Measurements from ENCODE around the gene NCOA5. TPM values are rescaled to one million over a fixed set of nuclear protein-coding genes. Genes with fewer than 3 reads are reported as not detected.

The NCOA5 gene
- total and polyA plus RNA-seq, 10 of the 15 experiments (the other 5 are each of a cell fraction or from before 2014, with no cell fraction given) = 7.7 to 38.1 (median 30.1) TPM

DNA sequence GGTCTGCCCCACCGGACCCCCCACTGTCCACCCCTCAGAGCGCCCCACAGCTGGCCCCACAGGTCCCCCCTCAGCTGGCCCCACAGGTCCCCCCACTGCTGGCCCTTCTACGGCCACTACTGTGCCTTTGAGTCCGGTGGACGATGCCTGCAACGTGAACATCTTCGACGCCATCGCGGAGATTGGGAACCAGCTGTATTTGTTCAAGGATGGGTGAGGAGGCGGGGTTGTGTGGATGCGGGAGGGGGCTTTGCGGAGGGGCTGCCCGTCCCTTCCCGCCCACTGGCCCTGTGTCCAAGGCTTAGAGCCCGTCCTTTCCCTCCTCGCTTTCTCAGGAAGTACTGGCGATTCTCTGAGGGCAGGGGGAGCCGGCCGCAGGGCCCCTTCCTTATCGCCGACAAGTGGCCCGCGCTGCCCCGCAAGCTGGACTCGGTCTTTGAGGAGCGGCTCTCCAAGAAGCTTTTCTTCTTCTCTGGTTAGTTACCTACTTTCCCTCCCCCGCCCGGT, 76.4 kb downstream of the NCOA5 start:
- ChIA-PET SMC1A (ENCODE audit: uncharacterized antibody, unreplicated experiment) (interaction anchor here (0.6 to 2.0 kb wide), 9 partner anchors 15 to 472 kb away, joined by 3 to 12 read pairs (median 4); no protein-coding TSS in a partner anchor), CTCF (interaction anchor here (0.6 to 11.5 kb wide), 25 partner anchors 9 to 803 kb away, joined by 3 to 190 read pairs (median 5); partner anchors contain the start of genes PCIF1 and ZSWIM1), POLR2A (interaction anchor here (0.7 kb wide), 1 partner anchor 104 kb away, joined by 6 read pairs; no protein-coding TSS in a partner anchor), RAD21 (ENCODE audit: unreplicated experiment) (interaction anchor here (0.7 to 6.6 kb wide), 8 partner anchors 9 to 79 kb away, joined by 3 to 66 read pairs (median 7); partner anchors contain the start of gene PCIF1)
- TF ChIP-seq, protein P1, sequence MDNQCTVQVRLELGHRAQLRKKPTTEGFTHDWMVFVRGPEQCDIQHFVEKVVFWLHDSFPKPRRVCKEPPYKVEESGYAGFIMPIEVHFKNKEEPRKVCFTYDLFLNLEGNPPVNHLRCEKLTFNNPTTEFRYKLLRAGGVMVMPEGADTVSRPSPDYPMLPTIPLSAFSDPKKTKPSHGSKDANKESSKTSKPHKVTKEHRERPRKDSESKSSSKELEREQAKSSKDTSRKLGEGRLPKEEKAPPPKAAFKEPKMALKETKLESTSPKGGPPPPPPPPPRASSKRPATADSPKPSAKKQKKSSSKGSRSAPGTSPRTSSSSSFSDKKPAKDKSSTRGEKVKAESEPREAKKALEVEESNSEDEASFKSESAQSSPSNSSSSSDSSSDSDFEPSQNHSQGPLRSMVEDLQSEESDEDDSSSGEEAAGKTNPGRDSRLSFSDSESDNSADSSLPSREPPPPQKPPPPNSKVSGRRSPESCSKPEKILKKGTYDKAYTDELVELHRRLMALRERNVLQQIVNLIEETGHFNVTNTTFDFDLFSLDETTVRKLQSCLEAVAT (IDR thresholded peaks at IDR 0.05) = no peak
- TF ChIP-seq PAX8 (IDR thresholded peaks at IDR 0.05) (no peak), MTA2 (IDR thresholded peaks at IDR 0.05; ENCODE audit: low read depth) (no peak), GATAD2B (conservative IDR thresholded peaks at IDR 0.05; ENCODE audit: low read depth) (no peak), ATF7 (IDR thresholded peaks at IDR 0.05; ENCODE audit: low read depth) (no peak), PML (IDR thresholded peaks at IDR 0.05; ENCODE audit: low read length) (no peak), SMARCA5 (IDR thresholded peaks at IDR 0.05) (no peak), RCOR1 (conservative IDR thresholded peaks at IDR 0.05; ENCODE audit: low read depth, low read length) (no peak), BRCA1 (IDR thresholded peaks at IDR 0.05; ENCODE audit: low read depth, low read length) (no peak)
- TF ChIP-seq, protein P2, sequence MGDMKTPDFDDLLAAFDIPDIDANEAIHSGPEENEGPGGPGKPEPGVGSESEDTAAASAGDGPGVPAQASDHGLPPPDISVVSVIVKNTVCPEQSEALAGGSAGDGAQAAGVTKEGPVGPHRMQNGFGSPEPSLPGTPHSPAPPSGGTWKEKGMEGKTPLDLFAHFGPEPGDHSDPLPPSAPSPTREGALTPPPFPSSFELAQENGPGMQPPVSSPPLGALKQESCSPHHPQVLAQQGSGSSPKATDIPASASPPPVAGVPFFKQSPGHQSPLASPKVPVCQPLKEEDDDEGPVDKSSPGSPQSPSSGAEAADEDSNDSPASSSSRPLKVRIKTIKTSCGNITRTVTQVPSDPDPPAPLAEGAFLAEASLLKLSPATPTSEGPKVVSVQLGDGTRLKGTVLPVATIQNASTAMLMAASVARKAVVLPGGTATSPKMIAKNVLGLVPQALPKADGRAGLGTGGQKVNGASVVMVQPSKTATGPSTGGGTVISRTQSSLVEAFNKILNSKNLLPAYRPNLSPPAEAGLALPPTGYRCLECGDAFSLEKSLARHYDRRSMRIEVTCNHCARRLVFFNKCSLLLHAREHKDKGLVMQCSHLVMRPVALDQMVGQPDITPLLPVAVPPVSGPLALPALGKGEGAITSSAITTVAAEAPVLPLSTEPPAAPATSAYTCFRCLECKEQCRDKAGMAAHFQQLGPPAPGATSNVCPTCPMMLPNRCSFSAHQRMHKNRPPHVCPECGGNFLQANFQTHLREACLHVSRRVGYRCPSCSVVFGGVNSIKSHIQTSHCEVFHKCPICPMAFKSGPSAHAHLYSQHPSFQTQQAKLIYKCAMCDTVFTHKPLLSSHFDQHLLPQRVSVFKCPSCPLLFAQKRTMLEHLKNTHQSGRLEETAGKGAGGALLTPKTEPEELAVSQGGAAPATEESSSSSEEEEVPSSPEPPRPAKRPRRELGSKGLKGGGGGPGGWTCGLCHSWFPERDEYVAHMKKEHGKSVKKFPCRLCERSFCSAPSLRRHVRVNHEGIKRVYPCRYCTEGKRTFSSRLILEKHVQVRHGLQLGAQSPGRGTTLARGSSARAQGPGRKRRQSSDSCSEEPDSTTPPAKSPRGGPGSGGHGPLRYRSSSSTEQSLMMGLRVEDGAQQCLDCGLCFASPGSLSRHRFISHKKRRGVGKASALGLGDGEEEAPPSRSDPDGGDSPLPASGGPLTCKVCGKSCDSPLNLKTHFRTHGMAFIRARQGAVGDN (IDR thresholded peaks at IDR 0.05) = no peak
- TF ChIP-seq, protein P3, sequence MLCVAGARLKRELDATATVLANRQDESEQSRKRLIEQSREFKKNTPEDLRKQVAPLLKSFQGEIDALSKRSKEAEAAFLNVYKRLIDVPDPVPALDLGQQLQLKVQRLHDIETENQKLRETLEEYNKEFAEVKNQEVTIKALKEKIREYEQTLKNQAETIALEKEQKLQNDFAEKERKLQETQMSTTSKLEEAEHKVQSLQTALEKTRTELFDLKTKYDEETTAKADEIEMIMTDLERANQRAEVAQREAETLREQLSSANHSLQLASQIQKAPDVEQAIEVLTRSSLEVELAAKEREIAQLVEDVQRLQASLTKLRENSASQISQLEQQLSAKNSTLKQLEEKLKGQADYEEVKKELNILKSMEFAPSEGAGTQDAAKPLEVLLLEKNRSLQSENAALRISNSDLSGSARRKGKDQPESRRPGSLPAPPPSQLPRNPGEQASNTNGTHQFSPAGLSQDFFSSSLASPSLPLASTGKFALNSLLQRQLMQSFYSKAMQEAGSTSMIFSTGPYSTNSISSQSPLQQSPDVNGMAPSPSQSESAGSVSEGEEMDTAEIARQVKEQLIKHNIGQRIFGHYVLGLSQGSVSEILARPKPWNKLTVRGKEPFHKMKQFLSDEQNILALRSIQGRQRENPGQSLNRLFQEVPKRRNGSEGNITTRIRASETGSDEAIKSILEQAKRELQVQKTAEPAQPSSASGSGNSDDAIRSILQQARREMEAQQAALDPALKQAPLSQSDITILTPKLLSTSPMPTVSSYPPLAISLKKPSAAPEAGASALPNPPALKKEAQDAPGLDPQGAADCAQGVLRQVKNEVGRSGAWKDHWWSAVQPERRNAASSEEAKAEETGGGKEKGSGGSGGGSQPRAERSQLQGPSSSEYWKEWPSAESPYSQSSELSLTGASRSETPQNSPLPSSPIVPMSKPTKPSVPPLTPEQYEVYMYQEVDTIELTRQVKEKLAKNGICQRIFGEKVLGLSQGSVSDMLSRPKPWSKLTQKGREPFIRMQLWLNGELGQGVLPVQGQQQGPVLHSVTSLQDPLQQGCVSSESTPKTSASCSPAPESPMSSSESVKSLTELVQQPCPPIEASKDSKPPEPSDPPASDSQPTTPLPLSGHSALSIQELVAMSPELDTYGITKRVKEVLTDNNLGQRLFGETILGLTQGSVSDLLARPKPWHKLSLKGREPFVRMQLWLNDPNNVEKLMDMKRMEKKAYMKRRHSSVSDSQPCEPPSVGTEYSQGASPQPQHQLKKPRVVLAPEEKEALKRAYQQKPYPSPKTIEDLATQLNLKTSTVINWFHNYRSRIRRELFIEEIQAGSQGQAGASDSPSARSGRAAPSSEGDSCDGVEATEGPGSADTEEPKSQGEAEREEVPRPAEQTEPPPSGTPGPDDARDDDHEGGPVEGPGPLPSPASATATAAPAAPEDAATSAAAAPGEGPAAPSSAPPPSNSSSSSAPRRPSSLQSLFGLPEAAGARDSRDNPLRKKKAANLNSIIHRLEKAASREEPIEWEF (IDR thresholded peaks at IDR 0.05; ENCODE audit: insufficient replicate concordance, low read depth, low read length) = no peak
- in situ Hi-C loops (cut with MboI) = no loop called here
- Histone ChIP-seq H3K4me2 (ENCODE audit: control insufficient read depth, insufficient read depth) (0 out of 2 replicates have a peak overlapping the region, but pooled peaks have one; percentile 3), H4K20me1 (ENCODE audit: control insufficient read depth, insufficient read depth) (no peaks in the 10 kb centered on the region), H3K9me3 (replicated peaks; ENCODE audit: control insufficient read depth, insufficient read depth, low read length) (no peaks in the 10 kb centered on the region; the same call in 2 of the 3 replicates), H3K79me2 (ENCODE audit: control insufficient read depth, insufficient read depth, low read length) (no peaks in the 10 kb centered on the region), H3K36me3 (ENCODE audit: control insufficient read depth in 2 of 2, insufficient read depth in 2 of 2, low read length in 1 of 2) (no peaks in the 10 kb centered on the region), H3K27me3 (replicated peaks in 1 of 2; ENCODE audit: control insufficient read depth in 2 of 2, insufficient read depth in 2 of 2, low read length in 1 of 2) (peaks cover 11 to 12% of the 10 kb centered on the region in 2 experiments; a peak in 3 of 4 replicates), H3K27ac (ENCODE audit: control insufficient read depth, insufficient read depth) (no peak overlapping the region), H2AFZ (ENCODE audit: control insufficient read depth, low read depth, low read length) (no peak overlapping the region), H3K4me3 (no peak overlapping the region), H3K4me1 (ENCODE audit: control insufficient read depth, insufficient read depth, low read length) (peaks cover 16% of the 10 kb centered on the region), H3K9ac (ENCODE audit: control insufficient read depth, insufficient read depth, low read length) (no peak overlapping the region)
- 37% methylated on average over 28 of the region's 29 CpGs for WGBS (ENCODE audit: insufficient coverage, insufficient replicate concordance, low lambda C conversion rate, missing lambda C conversion rate)
- DNase-seq (ENCODE audit: low read depth, low spot score) (no peak), ATAC-seq (no peak), FAIRE-seq (no peak)
- BruUV-seq (replicated peaks) = no TSS peak
- intact Hi-C loops (cut with micrococcal nuclease; ENCODE audit: unreplicated experiment) = loop anchor here (5.0 kb wide), 1 partner anchor 41 kb away; the partner anchor contains the start of gene ZNF335

Measured in GM12878 (cell line).